Hepatocyte (in vitro differentiated cells): Measurements from ENCODE around the gene EXOC7.

ENCODE experiments used
- CTCF ChIP-seq: fragments of 200-600 bp; sonication (generic); IDR thresholded peaks from 2 replicates; pipeline ENCODE4 v1.5.1; 2016; ENCODE audit warnings: antibody characterized with exemption, mild to moderate bottlenecking; ENCODE audit not compliant: poor library complexity
- EZH2phosphoT487 ChIP-seq: fragments of 200-600 bp; sonication (generic); IDR thresholded peaks from one replicate; pipeline ENCODE4 v1.6.1; 2018; ENCODE audit warnings: antibody characterized with exemption, mild to moderate bottlenecking, low read depth, moderate library complexity; ENCODE audit not compliant: unreplicated experiment, severe bottlenecking

DNA sequence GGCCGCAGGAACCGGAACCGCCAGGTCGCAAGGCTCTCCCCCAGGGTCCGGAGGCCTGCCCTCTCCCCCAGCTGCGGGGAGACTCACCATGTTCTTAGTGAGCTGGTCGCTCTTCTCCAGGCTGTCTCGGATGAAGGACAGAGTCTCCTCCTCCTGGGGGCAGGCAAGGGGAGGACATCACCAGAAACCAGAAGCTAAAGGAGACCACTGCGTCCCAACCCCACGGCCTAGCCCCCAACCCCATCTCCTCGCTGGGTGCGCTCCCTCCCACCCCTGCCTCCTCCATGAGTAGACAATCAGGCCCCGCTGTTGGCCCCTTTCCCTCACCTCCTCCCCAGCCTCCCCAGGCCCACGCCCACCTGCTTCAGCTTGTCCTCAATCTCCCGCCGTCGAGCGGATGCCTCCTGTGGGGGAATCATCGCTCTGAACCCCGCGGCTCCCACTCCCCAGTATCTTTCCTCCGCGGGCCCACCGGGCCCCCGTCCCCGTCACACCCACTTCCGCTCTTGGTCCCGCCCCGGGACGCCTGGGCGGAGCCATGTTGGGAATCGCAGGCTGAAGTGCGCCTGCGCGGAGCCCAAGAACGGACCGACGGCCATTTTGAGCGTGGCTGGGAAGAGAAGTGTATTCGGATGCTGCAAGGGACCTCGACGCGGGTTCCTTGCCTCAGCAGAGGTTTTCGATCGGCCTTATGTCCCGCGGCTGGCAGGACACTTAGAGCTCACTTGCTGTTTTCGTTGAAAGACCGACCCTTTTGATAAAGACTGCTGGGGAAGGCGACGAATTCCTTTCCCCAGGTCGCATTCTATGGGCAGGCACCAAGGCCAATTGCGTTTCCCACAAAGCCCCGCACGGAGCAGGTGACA, at the start of gene EXOC7:
- TF ChIP-seq CTCF = no peak
- no peak for TF ChIP-seq EZH2phosphoT487
